ENCODE data around the gene MATN4. TPM values are rescaled to one million over a fixed set of nuclear protein-coding genes. Genes with fewer than 3 reads are reported as not detected.

Gene MATN4
- total RNA-seq, 5 donors from 2014 or later (not counting 1 experiment from before 2014, with no cell fraction given): not detected

DNA sequence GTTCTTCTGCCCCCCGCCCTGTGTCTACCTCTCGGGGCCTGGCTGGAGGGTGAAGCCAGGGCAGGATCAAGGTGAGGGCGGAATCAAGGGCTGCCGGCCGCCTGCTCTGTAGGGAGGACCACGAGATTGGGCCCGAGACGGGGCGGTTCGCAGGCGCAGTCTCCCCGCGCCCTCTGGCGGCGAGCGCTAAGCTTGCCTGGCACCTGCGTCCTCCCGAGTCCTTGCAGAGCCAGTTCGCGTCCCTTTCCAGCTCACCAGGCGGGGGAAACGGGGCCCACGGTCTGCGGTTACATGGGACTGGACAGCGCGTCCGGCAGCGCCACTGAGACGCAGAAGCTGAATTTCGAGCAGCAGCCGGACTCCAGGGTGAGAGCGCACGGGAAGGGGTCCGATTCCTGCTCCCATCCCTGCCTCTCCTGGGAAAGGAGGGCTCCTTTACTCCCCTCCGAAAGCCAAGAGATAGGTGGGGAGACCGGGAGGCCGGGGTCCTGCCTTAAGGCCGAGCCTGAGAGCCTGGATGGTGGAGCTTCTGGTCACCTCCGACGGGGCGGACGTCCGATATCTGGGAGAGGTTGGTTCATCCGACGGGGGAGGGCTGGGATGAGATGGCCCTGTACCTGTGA, 3.6 kb upstream of the MATN4 start:
- ATAC-seq (replicated peaks in 1 of 4) (peak; percentile 57 to 77 (median 70)), DNase-seq (peak in 30 of 35 experiments; percentile 13 to 68 (median 40))
- Histone ChIP-seq H3K36me3 (ENCODE audit: control insufficient read depth in 2 of 2, extremely low read depth in 1 of 2, insufficient read depth in 1 of 2, low read length in 1 of 2) (no peaks in the 10 kb centered on the region), H3K4me3 (ENCODE audit: control insufficient read depth in 1 of 2, extremely low read depth in 1 of 2, low read length in 1 of 2) (no peak overlapping the region), H3K27ac (ENCODE audit: low read length) (no peak overlapping the region), H3K27me3 (replicated peaks in 1 of 2; ENCODE audit: control insufficient read depth in 2 of 2, extremely low read depth in 1 of 2, insufficient read depth in 2 of 2, low read length in 1 of 2) (peaks cover 4 to 79% of the 10 kb centered on the region in 2 experiments), H3K9me3 (no peaks in the 10 kb centered on the region), H3K4me1 (ENCODE audit: control insufficient read depth in 1 of 2, extremely low read depth in 1 of 2, insufficient read depth in 2 of 2, low read length in 2 of 2) (peaks cover 0 to 7% of the 10 kb centered on the region in 2 experiments)
- ChIA-PET POLR2A (no interaction called here), CTCF (interaction anchor here in 1 of 2 donors (1.4 kb wide), 1 partner anchor 18 kb away, joined by 4 read pairs; no protein-coding TSS in a partner anchor)
- Mint-ChIP-seq H3K27me3 (peaks cover 39 to 69% of the 10 kb centered on the region in 2 donors), H3K4me3 (no peak overlapping the region), H3K9me3 (no peaks in the 10 kb centered on the region), H3K4me1 (peaks cover 6 to 17% (median 13%) of the 10 kb centered on the region in 3 donors), H3K36me3 (no peaks in the 10 kb centered on the region), H3K27ac (no peak overlapping the region)
- 24% methylated on average over 41 of the region's 45 CpGs for WGBS (ENCODE audit: insufficient coverage)

DNA sequence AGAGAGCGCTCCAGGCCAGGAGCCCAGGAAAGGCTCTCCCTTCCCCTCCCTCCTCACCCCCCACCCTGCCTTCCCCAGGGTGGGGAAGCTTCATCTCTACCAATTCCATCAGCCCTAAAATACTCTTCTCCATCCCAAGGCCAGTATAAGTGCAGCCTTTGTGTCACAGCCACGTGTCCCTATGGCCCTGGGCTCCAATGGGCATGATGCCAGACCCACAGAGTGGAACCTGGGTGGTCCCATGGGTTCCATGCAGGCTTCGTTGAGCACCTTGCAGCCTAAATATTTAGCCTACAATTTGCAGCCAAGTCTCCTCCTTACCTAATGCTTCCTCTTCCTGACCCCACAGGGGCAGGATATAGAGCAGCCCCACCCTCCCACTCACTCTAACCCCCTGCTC, 976 bp upstream of the MATN4 start:
- Histone ChIP-seq H3K9me3 (no peaks in the 10 kb centered on the region), H3K27ac (ENCODE audit: low read length) (no peak overlapping the region), H3K27me3 (replicated peaks in 1 of 2; ENCODE audit: control insufficient read depth in 2 of 2, extremely low read depth in 1 of 2, insufficient read depth in 2 of 2, low read length in 1 of 2) (peaks cover 2 to 81% of the 10 kb centered on the region in 2 experiments), H3K36me3 (ENCODE audit: control insufficient read depth in 2 of 2, extremely low read depth in 1 of 2, insufficient read depth in 1 of 2, low read length in 1 of 2) (no peaks in the 10 kb centered on the region), H3K4me1 (ENCODE audit: control insufficient read depth in 1 of 2, extremely low read depth in 1 of 2, insufficient read depth in 2 of 2, low read length in 2 of 2) (peaks cover 0 to 11% of the 10 kb centered on the region in 2 experiments), H3K4me3 (ENCODE audit: control insufficient read depth in 1 of 2, extremely low read depth in 1 of 2, low read length in 1 of 2) (no peak overlapping the region)
- H3K36me3 Mint-ChIP-seq: no peaks in the 10 kb centered on the region
- H3K9me3 Mint-ChIP-seq: no peaks in the 10 kb centered on the region
- 50% methylated on average over 2 of the region's 3 CpGs for WGBS (ENCODE audit: insufficient coverage)
- peaks cover 39 to 71% of the 10 kb centered on the region in 2 donors for H3K27me3 Mint-ChIP-seq
- CTCF ChIA-PET: no interaction called here
- DNase-seq: no peak
- no peak for ATAC-seq (replicated peaks in 1 of 4)
- H3K27ac Mint-ChIP-seq: no peak overlapping the region
- peaks cover 6 to 13% (median 12%) of the 10 kb centered on the region in 3 donors for H3K4me1 Mint-ChIP-seq
- no peak overlapping the region for H3K4me3 Mint-ChIP-seq
- POLR2A ChIA-PET: no interaction called here

DNA sequence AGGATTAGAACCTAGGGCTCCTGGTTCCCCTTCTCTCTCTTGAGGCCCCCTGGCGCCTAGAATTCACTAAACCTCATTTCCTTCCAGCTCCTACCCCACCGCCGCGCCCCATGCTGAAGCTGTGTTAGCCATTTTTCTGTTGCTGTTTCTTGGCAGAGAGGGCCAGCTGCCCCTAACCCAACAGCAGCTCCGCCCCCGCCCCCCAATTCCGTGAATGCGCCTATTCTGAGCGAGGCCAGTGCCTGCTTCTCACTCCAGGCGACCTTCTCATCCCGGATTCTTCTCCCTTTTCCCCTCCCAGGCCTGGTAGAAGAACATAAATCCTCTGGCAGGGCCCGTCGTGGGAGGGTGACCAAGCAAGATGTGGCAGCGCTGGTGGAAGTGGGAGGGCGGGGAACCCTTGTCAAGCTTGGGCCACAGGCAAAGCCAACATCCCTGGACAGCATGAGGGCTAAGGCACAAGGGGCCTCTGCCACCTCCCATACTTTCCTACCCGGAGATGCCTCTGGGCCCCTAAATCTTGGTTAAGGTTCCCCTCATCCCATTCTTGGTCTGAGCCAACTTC, 941 bp downstream of the MATN4 start:
- no peaks in the 10 kb centered on the region for H3K9me3 Mint-ChIP-seq
- H3K4me3 Mint-ChIP-seq: no peak overlapping the region
- Histone ChIP-seq H3K4me3 (ENCODE audit: control insufficient read depth in 1 of 2, extremely low read depth in 1 of 2, low read length in 1 of 2) (no peak overlapping the region), H3K9me3 (no peaks in the 10 kb centered on the region), H3K27me3 (replicated peaks in 1 of 2; ENCODE audit: control insufficient read depth in 2 of 2, extremely low read depth in 1 of 2, insufficient read depth in 2 of 2, low read length in 1 of 2) (peaks cover 2 to 75% of the 10 kb centered on the region in 2 experiments), H3K36me3 (ENCODE audit: control insufficient read depth in 2 of 2, extremely low read depth in 1 of 2, insufficient read depth in 1 of 2, low read length in 1 of 2) (no peaks in the 10 kb centered on the region), H3K4me1 (ENCODE audit: control insufficient read depth in 1 of 2, extremely low read depth in 1 of 2, insufficient read depth in 2 of 2, low read length in 2 of 2) (peaks cover 0 to 11% of the 10 kb centered on the region in 2 experiments), H3K27ac (ENCODE audit: low read length) (no peak overlapping the region)
- H3K27ac Mint-ChIP-seq: no peak overlapping the region
- DNase-seq: no peak
- ATAC-seq (replicated peaks in 1 of 4): no peak
- CTCF ChIA-PET: no interaction called here
- POLR2A ChIA-PET: no interaction called here
- H3K4me1 Mint-ChIP-seq: peaks cover 6 to 14% (median 12%) of the 10 kb centered on the region in 3 donors
- WGBS (ENCODE audit: insufficient coverage): 66% methylated on average over 10 of the region's 16 CpGs
- H3K27me3 Mint-ChIP-seq: peaks cover 46 to 76% of the 10 kb centered on the region in 2 donors
- no peaks in the 10 kb centered on the region for H3K36me3 Mint-ChIP-seq

DNA sequence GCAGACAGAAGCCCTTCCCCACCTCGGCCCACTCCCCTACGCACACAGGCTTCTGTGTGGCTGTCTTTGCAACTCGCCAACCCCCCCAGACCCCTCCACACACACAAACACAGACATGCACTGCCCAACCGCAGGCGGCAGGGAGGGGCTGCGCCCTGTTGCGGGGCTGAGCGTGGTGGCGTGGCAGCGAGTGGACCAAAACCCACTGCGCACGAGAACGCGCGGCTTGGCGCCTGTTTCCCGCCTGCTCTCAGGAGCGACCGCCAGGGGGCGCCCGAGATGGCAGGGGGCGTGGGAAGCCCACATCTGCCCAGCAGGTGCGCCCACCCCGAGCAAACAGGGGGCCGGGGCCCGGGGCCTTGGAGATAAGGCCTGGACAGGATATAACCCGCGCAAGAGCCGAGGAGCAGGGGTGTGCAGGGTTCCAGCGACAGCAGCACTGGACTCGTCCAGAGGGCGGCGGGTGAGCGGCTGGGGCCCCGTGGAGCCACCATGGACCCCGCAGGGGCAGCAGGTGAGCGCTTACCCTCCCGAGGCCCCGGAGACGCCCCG, 1.6 kb downstream of the MATN4 start, which contains the start of gene RBPJL:
Gene RBPJL, plus strand, starts transcription at position 410 of the 552 bp plus-strand sequence. Its CDS starts 83 bp downstream, at position 493.
- H3K4me3 Mint-ChIP-seq: no peak within 1 kb of the TSS
- H3K9me3 Mint-ChIP-seq: no peaks in the 10 kb centered on the region
- peaks cover 46 to 73% of the 10 kb centered on the region in 2 donors for H3K27me3 Mint-ChIP-seq
- no peak within 1 kb of the TSS for H3K27ac Mint-ChIP-seq
- H3K27ac ChIP-seq (ENCODE audit: low read length): no peak within 1 kb of the TSS
- DNase-seq: peak in 22 of 35 experiments; percentile 8 to 60 (median 24)
- no peak within 1 kb of the TSS for H3K4me3 ChIP-seq (ENCODE audit: control insufficient read depth in 1 of 2, extremely low read depth in 1 of 2, low read length in 1 of 2)
- H3K36me3 ChIP-seq (ENCODE audit: control insufficient read depth in 2 of 2, extremely low read depth in 1 of 2, insufficient read depth in 1 of 2, low read length in 1 of 2): no peaks in the 10 kb centered on the region
- POLR2A ChIA-PET: no interaction called here
- ATAC-seq (replicated peaks in 1 of 4): peak in 1 of 4 experiments; percentile 52
- 21% methylated on average over 39 of the region's 41 CpGs for WGBS (ENCODE audit: insufficient coverage)
- peaks cover 5 to 11% (median 9%) of the 10 kb centered on the region in 3 donors for H3K4me1 Mint-ChIP-seq
- H3K36me3 Mint-ChIP-seq: no peaks in the 10 kb centered on the region
- H3K4me1 ChIP-seq (ENCODE audit: control insufficient read depth in 1 of 2, extremely low read depth in 1 of 2, insufficient read depth in 2 of 2, low read length in 2 of 2): peaks cover 0 to 7% of the 10 kb centered on the region in 2 experiments
- CTCF ChIA-PET: no interaction called here
- H3K27me3 ChIP-seq (replicated peaks in 1 of 2; ENCODE audit: control insufficient read depth in 2 of 2, extremely low read depth in 1 of 2, insufficient read depth in 2 of 2, low read length in 1 of 2): peaks cover 2 to 68% of the 10 kb centered on the region in 2 experiments
- H3K9me3 ChIP-seq: no peaks in the 10 kb centered on the region

DNA sequence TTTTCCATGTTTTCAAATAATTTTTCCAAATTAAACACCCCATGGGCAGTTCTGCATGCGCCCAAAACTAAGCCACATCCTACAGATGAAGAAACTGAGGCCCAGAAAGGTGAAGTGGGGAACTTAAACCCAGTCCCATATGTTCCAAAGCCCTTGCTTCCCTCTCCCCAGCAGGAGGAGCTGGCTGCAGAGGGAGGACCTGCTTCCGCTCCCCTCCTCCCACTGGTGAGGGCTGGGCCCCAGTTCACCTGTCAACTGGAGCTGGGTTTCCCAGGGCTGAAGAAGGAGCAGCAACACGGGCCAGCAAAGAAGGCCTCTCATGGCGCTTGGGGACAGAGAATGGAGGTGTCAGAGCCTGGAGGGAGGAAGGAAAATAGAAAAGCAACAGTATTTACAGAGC, 2.8 kb downstream of the MATN4 start:
- H3K27me3 Mint-ChIP-seq: peaks cover 35 to 62% of the 10 kb centered on the region in 2 donors
- no CpG with 5 or more reads among the region's 4 CpGs for WGBS (ENCODE audit: insufficient coverage)

DNA sequence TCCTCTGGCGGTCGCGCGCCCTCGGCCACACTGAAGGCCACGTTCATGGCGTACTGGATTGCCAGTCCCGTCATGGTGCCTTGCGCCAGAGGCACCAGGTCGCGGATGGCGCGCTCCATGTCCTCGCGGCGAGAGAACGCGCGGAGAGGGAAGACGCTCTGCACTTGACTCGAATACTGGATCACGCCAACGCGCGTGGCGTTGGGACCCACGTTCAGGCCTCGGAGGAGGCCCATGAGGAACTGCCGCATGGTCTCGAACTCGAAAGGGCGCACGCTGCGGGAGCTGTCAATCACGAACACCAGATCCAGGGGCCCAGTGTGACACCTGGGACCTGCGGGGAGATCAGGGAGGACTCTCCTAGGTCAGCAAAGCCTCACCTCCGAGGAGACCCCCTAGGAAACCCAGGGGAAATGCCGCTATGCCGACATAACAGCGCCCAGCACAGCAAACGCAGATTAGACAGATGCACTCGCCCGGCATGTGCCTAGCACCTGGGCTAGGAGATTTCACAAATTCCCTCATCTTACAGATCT, 3.6 kb downstream of the MATN4 start:
- POLR2A ChIA-PET: no interaction called here
- Histone ChIP-seq H3K9me3 (no peaks in the 10 kb centered on the region), H3K27ac (ENCODE audit: low read length) (no peak overlapping the region), H3K36me3 (ENCODE audit: control insufficient read depth in 2 of 2, extremely low read depth in 1 of 2, insufficient read depth in 1 of 2, low read length in 1 of 2) (no peaks in the 10 kb centered on the region), H3K4me3 (ENCODE audit: control insufficient read depth in 1 of 2, extremely low read depth in 1 of 2, low read length in 1 of 2) (no peak overlapping the region), H3K4me1 (ENCODE audit: control insufficient read depth in 1 of 2, extremely low read depth in 1 of 2, insufficient read depth in 2 of 2, low read length in 2 of 2) (peaks cover 0 to 4% of the 10 kb centered on the region in 2 experiments), H3K27me3 (replicated peaks in 1 of 2; ENCODE audit: control insufficient read depth in 2 of 2, extremely low read depth in 1 of 2, insufficient read depth in 2 of 2, low read length in 1 of 2) (peaks cover 2 to 65% of the 10 kb centered on the region in 2 experiments)
- WGBS (ENCODE audit: insufficient coverage): 76% methylated on average over 43 of the region's 43 CpGs
- no peaks in the 10 kb centered on the region for H3K9me3 Mint-ChIP-seq
- peaks cover 0 to 3% (median 0%) of the 10 kb centered on the region in 3 donors for H3K4me1 Mint-ChIP-seq
- no peak for ATAC-seq (replicated peaks in 1 of 4)
- H3K27me3 Mint-ChIP-seq: peaks cover 30 to 58% of the 10 kb centered on the region in 2 donors
- no peak overlapping the region for H3K27ac Mint-ChIP-seq
- CTCF ChIA-PET: interaction anchor here (0.6 to 1.0 kb wide), 2 partner anchors 10 to 18 kb away, joined by 4 read pairs; no protein-coding TSS in a partner anchor
- no peak overlapping the region for H3K4me3 Mint-ChIP-seq
- no peaks in the 10 kb centered on the region for H3K36me3 Mint-ChIP-seq
- DNase-seq: no peak

More for the DNA sequence above, 2.8 kb downstream of the MATN4 start:
- Histone ChIP-seq H3K9me3 (no peaks in the 10 kb centered on the region), H3K36me3 (ENCODE audit: control insufficient read depth in 2 of 2, extremely low read depth in 1 of 2, insufficient read depth in 1 of 2, low read length in 1 of 2) (no peaks in the 10 kb centered on the region), H3K4me3 (ENCODE audit: control insufficient read depth in 1 of 2, extremely low read depth in 1 of 2, low read length in 1 of 2) (no peak overlapping the region), H3K27ac (ENCODE audit: low read length) (no peak overlapping the region), H3K27me3 (replicated peaks in 1 of 2; ENCODE audit: control insufficient read depth in 2 of 2, extremely low read depth in 1 of 2, insufficient read depth in 2 of 2, low read length in 1 of 2) (peaks cover 2 to 63% of the 10 kb centered on the region in 2 experiments), H3K4me1 (ENCODE audit: control insufficient read depth in 1 of 2, extremely low read depth in 1 of 2, insufficient read depth in 2 of 2, low read length in 2 of 2) (peaks cover 0 to 4% of the 10 kb centered on the region in 2 experiments)
- H3K9me3 Mint-ChIP-seq: no peaks in the 10 kb centered on the region
- H3K36me3 Mint-ChIP-seq: no peaks in the 10 kb centered on the region
- peaks cover 0 to 6% (median 0%) of the 10 kb centered on the region in 3 donors for H3K4me1 Mint-ChIP-seq
- H3K4me3 Mint-ChIP-seq: no peak overlapping the region
- DNase-seq: no peak
- no peak overlapping the region for H3K27ac Mint-ChIP-seq
- ATAC-seq (replicated peaks in 1 of 4): no peak
- ChIA-PET POLR2A (interaction anchor here in 1 of 2 donors (0.6 kb wide), 1 partner anchor 176 kb away, joined by 3 read pairs; no protein-coding TSS in a partner anchor), CTCF (interaction anchor here (0.6 to 0.7 kb wide), 4 partner anchors 12 to 209 kb away, joined by 3 to 5 read pairs (median 4); no protein-coding TSS in a partner anchor)

All from T-cell (primary cell).